K562 (cell line): ENCODE data around the gene ADCY9. TPM values are rescaled to one million over a fixed set of nuclear protein-coding genes. Genes with fewer than 3 reads are reported as not detected.

Experiments used
- ATAC-seq: fragments of 200-7000 bp; cut with Tn5 transposase; 3 replicates; pipeline ENCODE4 v1.9.1; 2020; ENCODE audit warnings: moderate library complexity
- BruUV-seq: library from RNA; stranded (reverse); fragments of 400-500 nt; replicated peaks from 2 replicates; lab custom pipeline; 2021; lab: Mats Ljungman, UMichigan
- CTCF ChIA-PET: fragments of 300-600 bp; formaldehyde crosslinking; extraction: SDS; loops from one replicate; lab custom pipeline; 2021; ENCODE audit warnings: low intra/inter-chr PET ratio; lab: Yijun Ruan, JAX
- POLR2A ChIA-PET: fragments of 300-600, 350-650 bp; sonication (Branson Sonifier 250); formaldehyde crosslinking; extraction: SDS; loops from one replicate; lab custom pipeline; 2021; ENCODE audit warnings: antibody characterized with exemption, inconsistent platforms; lab: Yijun Ruan, JAX
- DNase-seq, 4 experiments: peaks; one replicate each; pipeline versions ENCODE4 v3.0.0 to v3.0.0-alpha.2; 2011 to 2018; ENCODE audit warnings: low spot score in 3 of 4, mixed read lengths in 3 of 4; ENCODE audit errors: extremely low read depth in 1 of 4
- FAIRE-seq: peaks from 2 replicates; lab custom pipeline; 2011; peaks lifted over from hg19 to GRCh38; lab: Jason Lieb, UNC
- H2AFZ ChIP-seq: 2 replicates; pipeline ENCODE4 v1.6.0; 2011; ENCODE audit warnings: low read depth, low read length, control low read depth, inconsistent platforms
- H3K27ac ChIP-seq: fragments of 200-600 bp; 3 replicates; pipeline ENCODE4 v1.8.0; 2011; ENCODE audit warnings: low read depth, mild to moderate bottlenecking, control low read depth, inconsistent platforms, low read length, moderate library complexity, mixed read lengths; ENCODE audit errors: extremely low read depth
- H3K27me3 ChIP-seq, 2 experiments: fragments of 300-600 bp in 1 of 2; 2 replicates in 1 of 2; 3 replicates in 1 of 2; pipeline versions ENCODE4 v1.6.0 to v1.8.0; 2011; ENCODE audit warnings: inconsistent platforms in 2 of 2, low read length in 2 of 2, mild to moderate bottlenecking in 1 of 2, mixed read lengths in 1 of 2, moderate library complexity in 1 of 2; ENCODE audit not compliant: control insufficient read depth in 2 of 2, insufficient read depth in 2 of 2
- H3K36me3 ChIP-seq: fragments of 300-600 bp; 3 replicates; pipeline ENCODE4 v1.8.0; 2011; ENCODE audit warnings: mild to moderate bottlenecking, low read length, inconsistent platforms; ENCODE audit not compliant: control insufficient read depth, insufficient read depth
- H3K4me1 ChIP-seq, 2 experiments: fragments of 200-600 bp in 1 of 2; replicated peaks in 1 of 2; 2 replicates in 1 of 2; 3 replicates in 1 of 2; pipeline versions ENCODE4 v1.5.1 to v1.8.0; 2011; ENCODE audit warnings: inconsistent platforms in 2 of 2, low read length in 2 of 2, mild to moderate bottlenecking in 1 of 2, mixed read lengths in 1 of 2, moderate library complexity in 1 of 2; ENCODE audit not compliant: control insufficient read depth in 2 of 2, insufficient read depth in 2 of 2
- H3K4me2 ChIP-seq: 2 replicates; pipeline ENCODE4 v1.6.1; 2011; ENCODE audit warnings: low read length, control low read depth, inconsistent platforms, mixed read lengths; ENCODE audit not compliant: insufficient read depth
- H3K4me3 ChIP-seq: fragments of 200-600 bp; sonication (generic), shearing (Covaris generic); 2 replicates; pipeline ENCODE4 v1.5.1; 2016; ENCODE audit warnings: control low read depth, inconsistent platforms
- H3K79me2 ChIP-seq: fragments of 200-600 bp; 3 replicates; pipeline ENCODE4 v1.8.0; 2011; ENCODE audit warnings: low read length, inconsistent platforms; ENCODE audit not compliant: control insufficient read depth, insufficient read depth
- H3K9ac ChIP-seq, 2 experiments: 2 replicates each; pipeline versions ENCODE4 v1.6.0 to v1.6.1; 2011; ENCODE audit warnings: low read depth in 2 of 2, low read length in 2 of 2, control low read depth in 1 of 2, inconsistent platforms in 1 of 2, mild to moderate bottlenecking in 1 of 2, mixed read lengths in 1 of 2; ENCODE audit not compliant: insufficient read depth in 1 of 2
- H3K9me1 ChIP-seq: one replicate; pipeline ENCODE4 v1.6.0; 2011; ENCODE audit warnings: inconsistent platforms, mild to moderate bottlenecking, low read length, moderate library complexity; ENCODE audit not compliant: control insufficient read depth, insufficient read depth
- H3K9me3 ChIP-seq: replicated peaks from 2 replicates; pipeline ENCODE4 v1.5.1; 2011; ENCODE audit warnings: low read depth, low read length, inconsistent platforms; ENCODE audit not compliant: control insufficient read depth, insufficient read depth
- H4K20me1 ChIP-seq: replicated peaks from 2 replicates; pipeline ENCODE4 v1.6.1; 2011; ENCODE audit warnings: low read length, inconsistent platforms, mixed read lengths; ENCODE audit not compliant: control insufficient read depth, insufficient read depth
- CGGBP1 ChIP-seq: fragments of 250-450 bp; sonication (Bioruptor Pico); IDR thresholded peaks from 2 replicates; pipeline ENCODE4 v1.9.0; 2021; ENCODE audit warnings: mild to moderate bottlenecking
- GTF2B ChIP-seq: IDR thresholded peaks from 2 replicates; pipeline ENCODE4 v1.6.1; 2011; ENCODE audit not compliant: insufficient read length; ENCODE audit errors: extremely low read depth
- KLF6 ChIP-seq: fragments of 250-450 bp; sonication (Bioruptor Pico); IDR thresholded peaks from 2 replicates; pipeline ENCODE4 v1.4.0; 2020; ENCODE audit warnings: mild to moderate bottlenecking, moderate library complexity, borderline replicate concordance
- NFE2L1 ChIP-seq: fragments of 450-650 bp; IDR thresholded peaks from 2 replicates; pipeline ENCODE4 v1.6.1; 2016; ENCODE audit warnings: missing genetic modification characterization, low read depth, mild to moderate bottlenecking, missing compliant biosample characterization, moderate library complexity, borderline replicate concordance
- POU5F1 ChIP-seq: fragments of 150-350 bp; IDR thresholded peaks from 2 replicates; pipeline ENCODE4 v1.6.1; 2014; ENCODE audit warnings: borderline replicate concordance, low read length, low read depth, mild to moderate bottlenecking; ENCODE audit not compliant: partially characterized antibody
- SMARCE1 ChIP-seq: fragments of 450-650 bp; IDR thresholded peaks from 2 replicates; pipeline ENCODE4 v1.7.1; 2016; ENCODE audit warnings: mild to moderate bottlenecking
- SRF ChIP-seq, 2 experiments: fragments of 250-450, 450-650 bp in 1 of 2; sonication (Bioruptor Pico) in 1 of 2; sonication (generic) in 1 of 2; formaldehyde crosslinking; IDR thresholded peaks; 2 replicates each; pipeline versions ENCODE4 v1.5.0 to v1.5.1; 2020 to 2022; ENCODE audit warnings: mild to moderate bottlenecking in 1 of 2, missing genetic modification reagents in 1 of 2
- TAF15 ChIP-seq: fragments of 200-400 bp; formaldehyde crosslinking; IDR thresholded peaks from 2 replicates; pipeline ENCODE4 v1.6.1; 2017; ENCODE audit warnings: mild to moderate bottlenecking, low read depth, low read length, moderate library complexity
- TCF7 ChIP-seq: sonication (generic); IDR thresholded peaks from 2 replicates; pipeline ENCODE4 v1.6.1; 2016; ENCODE audit warnings: antibody characterized with exemption, borderline replicate concordance
- TCF7L2 ChIP-seq: fragments of 150-350 bp; IDR thresholded peaks from 2 replicates; pipeline ENCODE4 v1.6.1; 2016; ENCODE audit warnings: low read depth, mild to moderate bottlenecking, low read length, moderate library complexity
- ZNF184 ChIP-seq: sonication (generic); formaldehyde crosslinking; IDR thresholded peaks from 2 replicates; pipeline ENCODE4 v1.5.0; 2020; ENCODE audit warnings: missing genetic modification reagents
- ZNF280A ChIP-seq: fragments of 450-650 bp; IDR thresholded peaks from 2 replicates; pipeline ENCODE4 v1.6.1; 2018; ENCODE audit warnings: mild to moderate bottlenecking, low read depth; ENCODE audit not compliant: partially characterized antibody
- ZNF354B ChIP-seq: fragments of 250-450 bp; sonication (Bioruptor Pico); IDR thresholded peaks from 2 replicates; pipeline ENCODE4 v1.4.0; 2020
- ZNF507 ChIP-seq: conservative IDR thresholded peaks from 2 replicates; pipeline ENCODE4 v1.6.1; 2017; ENCODE audit warnings: missing genetic modification characterization, missing compliant biosample characterization
- ZNF764 ChIP-seq: fragments of 250-450 bp; sonication (Bioruptor Pico); IDR thresholded peaks from 2 replicates; pipeline ENCODE4 v1.4.0; 2020; ENCODE audit warnings: low read depth, mild to moderate bottlenecking, moderate library complexity
- in situ Hi-C: fragments of 300-500 bp; cut with MboI; formaldehyde crosslinking; loops from 4 replicates; pipeline ENCODE4 v1.15.0; 2018; ENCODE audit warnings: inconsistent platforms, mixed read lengths
- intact Hi-C: fragments of 100-400 bp; cut with micrococcal nuclease; formaldehyde crosslinking; loops from 2 replicates; pipeline ENCODE4 v1.14.2; 2022
- polyA plus RNA-seq, 8 experiments: library from polyadenylated mRNA; depleted of rRNA in 4 of 8; stranded (reverse) in 5 of 8; unstranded in 3 of 8; fragments of >200 nt; fragmentation: Nextera tagmentation in 2 of 8; fragmentation: Illumina TruSeq in 1 of 8; extraction: Ambion mirVana in 2 of 8; extraction: Trizol in 1 of 8; gene quantifications; 2 replicates each; pipeline versions ENCODE4 v1.2.1 to v1.2.3, GENCODE V29; 2011 to 2014; ENCODE audit warnings: inconsistent platforms in 1 of 8, missing spikeins in 1 of 8
- total RNA-seq, 7 experiments: library from RNA; depleted of rRNA in 6 of 7; stranded (reverse); fragments of >200 nt in 6 of 7; fragmentation: Illumina TruSeq in 2 of 7; extraction: Trizol in 2 of 7; gene quantifications; 2 replicates each; pipeline versions ENCODE4 v1.2.1 to v1.2.3, GENCODE V29; 2011 to 2021; ENCODE audit warnings: low replicate concordance in 1 of 7

ADCY9 gene
- total and polyA plus RNA-seq, 9 of the 15 experiments (the other 6 are each of a cell fraction or from before 2014, with no cell fraction given): 0.03 to 0.29 (median 0.17) TPM

GRCh38 chr16:4062212-4062802 is 53.9 kb downstream of the ADCY9 start:
- H3K9me1 ChIP-seq: no peaks in the 10 kb centered on the region
- peaks cover 7% of the 10 kb centered on the region for H3K9me3 ChIP-seq
- no peak overlapping the region for H3K27ac ChIP-seq
- no peaks in the 10 kb centered on the region for H4K20me1 ChIP-seq
- no peak overlapping the region for H3K4me2 ChIP-seq
- CTCF ChIA-PET: no interaction called here
- DNase-seq (no peak), FAIRE-seq (no peak), ATAC-seq (no peak)
- BruUV-seq: no TSS peak
- TF ChIP-seq POU5F1 (no peak), ZNF507 (tag) (peak; percentile 96), ZNF354B (CRISPR knock-in tag) (peak; percentile 50)
- H3K27me3 ChIP-seq: peaks cover 8 to 20% of the 10 kb centered on the region in 2 experiments; a peak in 3 of 5 replicates
- intact Hi-C loops (no loop called here), in situ Hi-C loops (no loop called here)
- H2AFZ ChIP-seq: no peak overlapping the region
- H3K9ac ChIP-seq: no peak overlapping the region
- H3K79me2 ChIP-seq: no peaks in the 10 kb centered on the region
- no peak overlapping the region for H3K4me3 ChIP-seq
- H3K36me3 ChIP-seq: no peaks in the 10 kb centered on the region
- H3K4me1 ChIP-seq: no peaks in the 10 kb centered on the region
- POLR2A ChIA-PET: no interaction called here

DNA sequence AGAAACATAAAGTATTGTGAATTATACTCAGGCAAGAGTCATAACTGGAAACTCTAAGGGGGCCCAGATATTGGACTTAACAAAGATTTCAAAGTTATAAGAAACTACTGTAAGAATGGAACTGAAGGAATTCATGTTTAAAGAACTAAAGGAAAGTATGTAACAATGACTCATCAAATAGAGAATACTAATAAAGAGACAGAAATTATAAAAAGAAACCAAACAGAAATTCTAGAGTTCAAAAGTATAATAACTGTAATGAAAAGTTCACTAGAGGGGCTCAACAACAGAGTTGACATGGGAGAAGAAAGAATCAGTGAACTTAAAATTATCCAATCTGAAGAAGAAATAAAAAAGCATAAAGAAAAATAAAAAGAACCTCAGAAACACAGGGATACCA is 55.4 kb downstream of the ADCY9 start:
- no peak overlapping the region for H3K9ac ChIP-seq
- no peak overlapping the region for H3K4me3 ChIP-seq
- H2AFZ ChIP-seq: no peak overlapping the region
- in situ Hi-C loops (no loop called here), intact Hi-C loops (no loop called here)
- no peaks in the 10 kb centered on the region for H3K36me3 ChIP-seq
- no TSS peak for BruUV-seq
- H3K9me3 ChIP-seq: peaks cover 7% of the 10 kb centered on the region
- ATAC-seq (no peak), FAIRE-seq (no peak), DNase-seq (no peak)
- no peak overlapping the region for H3K27ac ChIP-seq
- no peaks in the 10 kb centered on the region for H3K9me1 ChIP-seq
- ChIA-PET POLR2A (no interaction called here), CTCF (no interaction called here)
- no peaks in the 10 kb centered on the region for H3K4me1 ChIP-seq
- H3K4me2 ChIP-seq: no peak overlapping the region
- peaks cover 14 to 28% of the 10 kb centered on the region in 2 experiments; a peak in 4 of 5 replicates for H3K27me3 ChIP-seq
- H4K20me1 ChIP-seq: no peaks in the 10 kb centered on the region
- no peaks in the 10 kb centered on the region for H3K79me2 ChIP-seq
- peak; percentile 71 for TF ChIP-seq ZNF280A
- TF ChIP-seq TCF7L2: no peak
- TF ChIP-seq ZNF764: no peak
- no peak for TF ChIP-seq ZNF184 (CRISPR knock-in tag)
- TF ChIP-seq TAF15: no peak
- no peak for TF ChIP-seq SRF (CRISPR knock-in tag; IDR thresholded peaks at IDR 0.05)
- no peak for TF ChIP-seq TCF7
- TF ChIP-seq SMARCE1: no peak
- TF ChIP-seq NFE2L1 (tag): peak; percentile 40; the same call in 1 of the 2 replicates
- TF ChIP-seq KLF6 (CRISPR knock-in tag): no peak
- no peak for TF ChIP-seq GTF2B
- TF ChIP-seq CGGBP1 (CRISPR knock-in tag): no peak
